Skeletal muscle tissue (tissue), 4 donors: ENCODE measurements around the gene DOCK7. TPM values are rescaled to one million over a fixed set of nuclear protein-coding genes. Genes with fewer than 3 reads are reported as not detected.

ENCODE experiments used
- H3K27ac ChIP-seq: one replicate; pipeline ENCODE4 v1.7.0; 2013; ENCODE audit warnings: mild to moderate bottlenecking, low read depth, low read length, inconsistent platforms
- H3K27me3 ChIP-seq, 3 donors: one replicate each; pipeline ENCODE4 v1.7.0; 2013; ENCODE audit warnings: low read length in 3 of 3; ENCODE audit not compliant: control insufficient read depth in 3 of 3, insufficient read depth in 3 of 3
- H3K36me3 ChIP-seq, 3 donors: one replicate each; pipeline ENCODE4 v1.7.0; 2013; ENCODE audit warnings: low read length in 3 of 3; ENCODE audit not compliant: control insufficient read depth in 3 of 3, insufficient read depth in 3 of 3
- H3K4me1 ChIP-seq, 3 donors: one replicate each; pipeline ENCODE4 v1.7.0; 2013; ENCODE audit warnings: low read length in 3 of 3, mild to moderate bottlenecking in 3 of 3; ENCODE audit not compliant: control insufficient read depth in 3 of 3, insufficient read depth in 3 of 3
- H3K4me3 ChIP-seq, 3 donors: one replicate each; pipeline ENCODE4 v1.7.0; 2013; ENCODE audit warnings: low read length in 3 of 3
- H3K9ac ChIP-seq, 3 donors: one replicate each; pipeline ENCODE4 v1.7.0; 2013; ENCODE audit warnings: low read length in 3 of 3, mild to moderate bottlenecking in 3 of 3, moderate library complexity in 2 of 3, low read depth in 1 of 3
- H3K9me3 ChIP-seq, 3 donors: one replicate each; pipeline ENCODE4 v1.7.0; 2013; ENCODE audit warnings: low read length in 3 of 3; ENCODE audit not compliant: control insufficient read depth in 3 of 3
- total RNA-seq: library from RNA; depleted of rRNA; stranded (reverse); fragments of >200 nt; gene quantifications from one replicate; pipeline ENCODE4 v1.2.3, GENCODE V29; 2014
- donor health status: Osteomylitis.

DOCK7 gene
- total RNA-seq, 1 donor from 2014 or later: 68.4 TPM

DNA sequence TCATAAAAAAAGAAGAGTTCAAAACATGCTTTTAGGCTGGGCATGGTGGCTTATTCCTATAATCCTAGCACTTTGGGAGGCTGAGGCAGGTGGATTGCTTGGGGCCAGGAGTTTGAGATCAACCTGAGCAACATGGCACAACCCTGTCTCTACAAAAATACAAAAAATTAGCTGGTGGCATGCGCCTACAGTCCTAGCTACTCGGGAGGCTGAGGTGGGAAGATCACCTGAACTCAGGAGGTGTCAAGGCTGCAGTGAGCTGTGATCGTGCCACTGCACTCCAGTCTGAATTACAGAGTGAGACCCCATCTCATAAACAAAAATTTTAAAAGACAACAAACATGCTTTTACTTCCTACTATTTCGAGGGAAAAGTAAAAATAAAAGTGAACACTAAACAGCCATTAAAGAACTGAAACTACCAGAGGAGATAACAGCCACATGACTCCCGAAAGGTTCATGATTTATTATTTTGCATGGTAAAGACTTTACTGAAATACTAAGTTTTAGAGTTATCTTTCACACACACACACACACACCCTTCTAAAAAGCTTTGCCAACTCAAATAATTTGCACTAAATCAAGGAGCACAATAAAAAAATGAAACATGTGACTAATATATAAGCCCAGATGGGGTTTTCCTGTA, 203.2 kb downstream of the DOCK7 start:
- no peaks in the 10 kb centered on the region for H3K4me1 ChIP-seq
- no peak overlapping the region for H3K4me3 ChIP-seq
- H3K9me3 ChIP-seq: no peaks in the 10 kb centered on the region
- peaks cover 0 to 8% (median 2%) of the 10 kb centered on the region in 3 donors for H3K36me3 ChIP-seq
- H3K27ac ChIP-seq: no peak overlapping the region
- no peak overlapping the region for H3K9ac ChIP-seq
- H3K27me3 ChIP-seq: no peaks in the 10 kb centered on the region

DNA sequence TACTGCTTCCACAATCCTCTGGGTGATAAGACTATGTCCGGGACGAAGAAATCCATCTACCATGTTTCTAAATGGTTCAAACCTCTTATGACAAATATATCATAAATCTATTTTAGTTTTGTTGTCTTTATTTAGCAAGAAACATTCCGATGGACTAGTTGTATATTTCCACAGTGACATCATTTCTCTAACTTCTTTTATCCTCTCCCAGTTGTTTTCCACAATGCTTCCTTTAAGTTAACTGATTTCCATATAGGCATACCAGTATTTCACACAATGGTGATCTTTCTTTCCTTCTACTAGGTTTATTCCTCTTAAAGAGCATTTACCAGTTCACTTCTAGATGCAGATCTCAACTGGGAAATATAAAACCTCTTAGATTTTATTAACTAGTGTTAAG, 206.5 kb downstream of the DOCK7 start:
- no peaks in the 10 kb centered on the region for H3K27me3 ChIP-seq
- no peak overlapping the region for H3K9ac ChIP-seq
- no peaks in the 10 kb centered on the region for H3K9me3 ChIP-seq
- no peak overlapping the region for H3K4me3 ChIP-seq
- no peaks in the 10 kb centered on the region for H3K4me1 ChIP-seq
- H3K27ac ChIP-seq: no peak overlapping the region
- H3K36me3 ChIP-seq: peaks cover 0 to 8% (median 2%) of the 10 kb centered on the region in 3 donors

DNA sequence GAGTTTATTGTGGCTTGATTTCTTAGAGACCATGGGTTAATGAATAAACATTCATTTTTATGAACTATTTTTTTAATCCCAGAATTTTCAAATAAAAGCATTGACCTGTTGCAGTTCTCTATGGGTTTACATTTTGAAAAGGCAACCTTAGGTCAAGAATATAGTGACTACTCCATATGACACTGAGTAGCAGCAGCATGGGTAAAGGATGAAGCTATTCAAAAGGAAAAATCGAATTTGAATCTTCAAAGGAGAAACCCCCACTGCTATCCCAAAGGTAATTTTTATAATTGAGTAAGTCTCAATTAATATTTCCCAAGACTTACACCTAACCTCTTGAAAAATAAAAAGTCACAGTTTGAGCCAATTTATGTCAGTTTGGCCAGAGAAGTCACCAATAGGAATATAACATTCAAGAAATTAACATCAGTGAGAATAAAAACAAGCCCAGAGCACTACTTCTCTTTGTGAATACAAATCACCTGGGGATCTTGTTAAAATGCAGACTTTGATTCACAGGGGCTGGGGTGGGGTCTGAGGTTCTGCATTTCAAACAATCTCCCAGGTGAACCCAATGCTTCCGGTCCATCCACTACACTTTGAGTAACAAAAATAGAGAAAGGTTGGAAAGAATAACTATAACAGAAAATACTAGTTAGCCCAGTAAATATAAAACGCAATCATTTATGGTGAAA, 211.5 kb downstream of the DOCK7 start:
- no peak overlapping the region for H3K27ac ChIP-seq
- H3K27me3 ChIP-seq: no peaks in the 10 kb centered on the region
- no peak overlapping the region for H3K4me3 ChIP-seq
- peaks cover 0 to 14% (median 13%) of the 10 kb centered on the region in 3 donors for H3K36me3 ChIP-seq
- H3K4me1 ChIP-seq: no peaks in the 10 kb centered on the region
- no peaks in the 10 kb centered on the region for H3K9me3 ChIP-seq
- no peak overlapping the region for H3K9ac ChIP-seq

DNA sequence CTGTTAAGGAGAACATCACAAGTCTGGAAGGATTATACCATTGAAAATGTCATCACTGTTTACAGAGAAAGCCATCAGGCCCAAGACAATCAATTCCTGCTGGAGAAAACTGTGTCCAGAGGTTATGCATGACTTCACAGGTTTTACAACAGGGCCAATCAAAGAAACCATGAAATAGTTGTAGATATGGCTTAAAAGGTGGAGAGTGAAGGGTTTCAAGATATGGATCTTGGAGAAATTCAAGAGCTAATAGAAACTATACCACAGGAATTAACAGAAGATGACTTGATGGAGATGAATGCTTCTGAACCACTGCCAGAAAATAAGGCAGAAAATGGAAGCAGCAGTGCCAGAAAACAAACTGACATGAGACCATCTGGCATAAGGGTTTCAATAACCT, 221.1 kb downstream of the DOCK7 start:
- Histone ChIP-seq H3K9ac (no peak overlapping the region), H3K4me3 (no peak overlapping the region), H3K4me1 (no peaks in the 10 kb centered on the region), H3K36me3 (peaks cover 4 to 14% (median 6%) of the 10 kb centered on the region in 3 donors), H3K27me3 (no peaks in the 10 kb centered on the region), H3K9me3 (no peaks in the 10 kb centered on the region), H3K27ac (no peak overlapping the region)

DNA sequence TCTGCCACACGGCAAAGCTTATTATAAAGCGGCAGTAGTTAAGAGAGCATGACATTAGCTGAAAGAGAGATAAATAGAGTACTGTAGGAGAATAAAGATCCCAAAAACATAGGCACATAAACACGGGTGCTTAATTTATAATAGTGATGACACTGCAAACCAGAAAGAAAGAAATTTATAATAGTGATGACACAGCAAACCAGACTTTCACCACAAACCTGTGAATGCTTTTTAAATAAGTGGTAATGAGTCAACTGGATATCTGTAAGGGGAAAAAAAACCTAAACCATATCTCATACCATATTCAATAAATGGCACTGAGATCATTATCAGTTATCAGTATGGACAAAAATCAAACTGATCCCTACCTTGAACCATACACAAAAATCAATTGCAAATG, 225.8 kb downstream of the DOCK7 start:
- Histone ChIP-seq H3K27ac (no peak overlapping the region), H3K9ac (no peak overlapping the region), H3K9me3 (no peaks in the 10 kb centered on the region), H3K4me3 (no peak overlapping the region), H3K4me1 (no peaks in the 10 kb centered on the region), H3K36me3 (peaks cover 0 to 3% (median 0%) of the 10 kb centered on the region in 3 donors), H3K27me3 (no peaks in the 10 kb centered on the region)

DNA sequence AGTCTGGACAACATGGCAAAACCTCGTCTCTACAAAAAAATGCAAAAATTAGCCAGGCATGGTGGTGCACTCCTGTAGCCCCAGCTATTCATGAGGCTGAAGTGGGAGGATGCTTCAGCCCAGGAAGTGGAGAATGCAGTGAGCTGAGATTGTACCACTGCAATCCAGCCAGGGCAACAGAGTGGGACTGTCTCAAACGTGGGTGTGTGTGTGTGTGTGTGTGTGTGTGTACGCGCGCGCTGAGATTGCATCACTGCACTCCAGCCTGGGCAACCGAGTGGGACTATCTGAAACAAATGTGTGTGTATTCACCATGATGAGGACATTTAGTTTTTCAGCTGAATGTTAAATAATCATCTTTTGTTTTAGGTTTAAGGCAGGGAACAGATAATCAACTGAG, 230.2 kb downstream of the DOCK7 start:
- no peaks in the 10 kb centered on the region for H3K9me3 ChIP-seq
- H3K4me1 ChIP-seq: no peaks in the 10 kb centered on the region
- H3K36me3 ChIP-seq: peaks cover 0 to 4% (median 0%) of the 10 kb centered on the region in 3 donors
- no peak overlapping the region for H3K27ac ChIP-seq
- no peak overlapping the region for H3K4me3 ChIP-seq
- no peak overlapping the region for H3K9ac ChIP-seq
- no peaks in the 10 kb centered on the region for H3K27me3 ChIP-seq

- peaks cover 10 to 36% (median 29%) of the 10 kb centered on the region in 3 donors for H3K36me3 ChIP-seq
- H3K27me3 ChIP-seq: no peaks in the 10 kb centered on the region
- H3K4me3 ChIP-seq: no peak overlapping the region
- no peaks in the 10 kb centered on the region for H3K4me1 ChIP-seq
- no peak overlapping the region for H3K9ac ChIP-seq
- no peak overlapping the region for H3K27ac ChIP-seq
- H3K9me3 ChIP-seq: no peaks in the 10 kb centered on the region
These were observed 235.2 kb downstream of the DOCK7 start for GRCh38 chr1:62452951-62453350.

- Histone ChIP-seq H3K27me3 (no peaks in the 10 kb centered on the region), H3K9ac (no peak overlapping the region), H3K27ac (no peak overlapping the region), H3K9me3 (no peaks in the 10 kb centered on the region), H3K4me1 (no peaks in the 10 kb centered on the region), H3K36me3 (peaks cover 18 to 47% (median 42%) of the 10 kb centered on the region in 3 donors), H3K4me3 (no peak overlapping the region)
These were observed 237.9 kb downstream of the DOCK7 start for GRCh38 chr1:62450301-62450700.

DNA sequence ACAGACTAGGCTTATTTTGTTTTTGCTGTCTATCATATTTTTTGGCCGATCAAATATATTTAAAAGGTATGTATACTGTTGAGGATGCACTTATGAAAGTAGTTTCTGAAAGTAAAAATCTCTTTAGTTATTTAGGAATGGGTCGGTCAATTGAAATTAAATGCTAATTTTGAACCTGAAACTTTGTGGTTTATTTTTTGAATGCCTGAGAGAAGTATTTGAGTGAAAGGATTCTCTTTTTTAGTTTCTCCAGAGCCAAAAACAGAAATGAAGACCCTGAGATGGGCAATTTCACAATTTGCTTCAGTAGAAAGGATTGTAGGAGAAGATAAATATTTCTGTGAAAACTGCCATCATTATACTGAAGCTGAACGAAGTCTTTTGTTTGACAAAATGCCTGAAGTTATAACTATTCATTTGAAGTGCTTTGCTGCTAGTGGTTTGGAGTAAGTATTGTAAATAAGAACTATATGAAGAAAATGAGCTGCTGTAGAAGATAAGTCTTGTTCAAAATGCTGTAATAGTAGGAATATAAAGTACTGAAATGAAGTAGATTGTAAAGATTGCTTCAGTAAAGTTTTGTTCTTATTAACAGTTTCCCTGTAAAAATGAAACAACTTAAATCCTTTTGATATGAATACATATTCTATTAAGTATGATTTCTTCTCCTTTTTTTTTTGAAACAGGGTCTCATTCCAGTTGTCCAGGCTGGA, 239.8 kb downstream of the DOCK7 start:
- Histone ChIP-seq H3K9ac (no peak overlapping the region), H3K36me3 (peaks cover 21 to 57% (median 50%) of the 10 kb centered on the region in 3 donors), H3K4me1 (no peaks in the 10 kb centered on the region), H3K27ac (no peak overlapping the region), H3K27me3 (no peaks in the 10 kb centered on the region), H3K9me3 (no peaks in the 10 kb centered on the region), H3K4me3 (no peak overlapping the region)

DNA sequence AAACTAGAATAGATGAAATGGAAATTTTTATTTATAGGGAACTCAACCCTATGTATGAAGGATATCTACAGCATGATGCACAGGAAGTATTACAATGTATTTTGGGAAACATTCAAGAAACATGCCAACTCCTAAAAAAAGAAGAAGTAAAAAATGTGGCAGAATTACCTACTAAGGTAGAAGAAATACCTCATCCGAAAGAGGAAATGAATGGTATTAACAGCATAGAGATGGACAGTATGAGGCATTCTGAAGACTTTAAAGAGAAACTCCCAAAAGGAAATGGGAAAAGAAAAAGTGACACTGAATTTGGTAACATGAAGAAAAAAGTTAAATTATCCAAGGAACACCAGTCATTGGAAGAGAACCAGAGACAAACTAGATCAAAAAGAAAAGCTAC, 243.5 kb downstream of the DOCK7 start:
- Histone ChIP-seq H3K9me3 (no peaks in the 10 kb centered on the region), H3K27ac (no peak overlapping the region), H3K4me1 (peaks cover 0 to 5% (median 3%) of the 10 kb centered on the region in 3 donors), H3K27me3 (no peaks in the 10 kb centered on the region), H3K4me3 (no peak overlapping the region), H3K36me3 (peaks cover 26 to 51% (median 44%) of the 10 kb centered on the region in 3 donors), H3K9ac (no peak overlapping the region)
